Panc1 (cell line): Measurements from ENCODE around the gene IPO5. TPM values are rescaled to one million over a fixed set of nuclear protein-coding genes. Genes with fewer than 3 reads are reported as not detected.
"Not testable (repeated sequence)": the region's sequence is repeated elsewhere in the genome, so short reads cannot be mapped to it uniquely, and the experiment has no call there.

Source experiments
- ATAC-seq: fragments of 200-7000 bp; cut with Tn5 transposase; 2 replicates; pipeline ENCODE4 v1.9.1; 2020; ENCODE audit warnings: mild to moderate bottlenecking, moderate library complexity
- BruUV-seq: library from RNA; stranded (reverse); fragments of 400-500 nt; replicated peaks from 2 replicates; lab custom pipeline; 2021; lab: Mats Ljungman, UMichigan
- CTCF ChIA-PET: fragments of 300-600 bp; sonication (Branson Sonifier 250); formaldehyde crosslinking; loops from one replicate; lab custom pipeline; 2022; ENCODE audit warnings: antibody characterized with exemption; lab: Charles Lee
- POLR2A ChIA-PET: fragments of 300-600 bp; sonication (Branson Sonifier 250); formaldehyde crosslinking; loops from one replicate; lab custom pipeline; 2022; ENCODE audit warnings: antibody characterized with exemption; lab: Charles Lee
- DNase-seq: peaks from one replicate; pipeline ENCODE4 v3.0.0-alpha.2; 2010; ENCODE audit warnings: low read depth, low spot score
- H3K27ac ChIP-seq: 2 replicates; pipeline ENCODE4 v1.5.1; 2011; ENCODE audit warnings: mild to moderate bottlenecking, low read length, inconsistent platforms
- H3K27me3 ChIP-seq: fragments of 200-500 bp; sonication (Bioruptor generic); 2 replicates; pipeline ENCODE4 v1.6.0; 2014; ENCODE audit warnings: low read length, inconsistent platforms; ENCODE audit not compliant: control insufficient read depth, insufficient read depth
- H3K36me3 ChIP-seq: fragments of 200-500 bp; sonication (Bioruptor generic); 2 replicates; pipeline ENCODE4 v1.5.1; 2014; ENCODE audit warnings: inconsistent platforms, mild to moderate bottlenecking, low read length, moderate library complexity; ENCODE audit not compliant: control insufficient read depth, insufficient read depth
- H3K4me1 ChIP-seq: 2 replicates; pipeline ENCODE4 v1.5.1; 2011; ENCODE audit warnings: inconsistent platforms, mild to moderate bottlenecking, low read length, moderate library complexity; ENCODE audit not compliant: control insufficient read depth, insufficient read depth
- H3K4me3 ChIP-seq, 2 experiments: 2 replicates each; pipeline ENCODE4 v1.5.1; 2011 to 2012; ENCODE audit warnings: low read depth in 2 of 2, low read length in 2 of 2, mild to moderate bottlenecking in 2 of 2, inconsistent platforms in 1 of 2, moderate library complexity in 1 of 2
- H3K9me3 ChIP-seq: fragments of 200-500 bp; sonication (Bioruptor generic); 2 replicates; pipeline ENCODE4 v1.5.1; 2014; ENCODE audit warnings: low read depth, mild to moderate bottlenecking, inconsistent platforms, low read length, moderate library complexity; ENCODE audit not compliant: control insufficient read depth, insufficient read depth
- CTCF ChIP-seq: fragments of 450-650 bp; IDR thresholded peaks from 2 replicates; pipeline ENCODE4 v1.5.1; 2017; ENCODE audit warnings: mild to moderate bottlenecking
- POLR2AphosphoS5 ChIP-seq: IDR thresholded peaks from 2 replicates; pipeline ENCODE4 v1.6.1; 2012; ENCODE audit warnings: mild to moderate bottlenecking, low read depth, low read length, moderate library complexity
- REST ChIP-seq, 2 experiments: IDR thresholded peaks; 2 replicates each; pipeline ENCODE4 v1.6.1; 2011 to 2012; ENCODE audit warnings: low read depth in 2 of 2, control low read depth in 1 of 2, low read length in 1 of 2, mild to moderate bottlenecking in 1 of 2, moderate library complexity in 1 of 2; ENCODE audit not compliant: insufficient read depth in 1 of 2
- SIN3A ChIP-seq: IDR thresholded peaks from 2 replicates; pipeline ENCODE4 v1.6.1; 2012; ENCODE audit warnings: low read depth, mild to moderate bottlenecking, low read length, moderate library complexity, borderline replicate concordance; ENCODE audit not compliant: insufficient read depth
- TCF7L2 ChIP-seq: IDR thresholded peaks from 2 replicates; pipeline ENCODE4 v1.6.1; 2011; ENCODE audit warnings: mild to moderate bottlenecking, low read depth, low read length, inconsistent platforms
- in situ Hi-C: cut with HindIII; loops from 2 replicates; pipeline ENCODE4 v1.10.0; 2016; ENCODE audit warnings: low sequenced_read_pairs, low pct_unique_long_range_greater_than_20kb
- intact Hi-C: fragments of 100-400 bp; cut with micrococcal nuclease; formaldehyde crosslinking; loops from one replicate; pipeline ENCODE4 v1.10.0; 2022; ENCODE audit not compliant: unreplicated experiment
- total RNA-seq: library from RNA; stranded (reverse); gene quantifications from one replicate; pipeline ENCODE4 v1.2.1, GENCODE V29; 2021; ENCODE audit not compliant: unreplicated experiment

The IPO5 gene
- total RNA-seq, 1 experiment from 2014 or later = 122 TPM

- no peak for ATAC-seq
- Histone ChIP-seq H3K27ac (no peak overlapping the region), H3K9me3 (no peaks in the 10 kb centered on the region), H3K4me3 (no peak overlapping the region), H3K27me3 (no peaks in the 10 kb centered on the region), H3K36me3 (no peaks in the 10 kb centered on the region), H3K4me1 (no peaks in the 10 kb centered on the region)
- intact Hi-C loops = loop anchor here (10.0 kb wide), 1 partner anchor 399 kb away; no protein-coding TSS in a partner anchor
- no peak for TF ChIP-seq CTCF
- no peak for TF ChIP-seq REST (IDR thresholded peaks at IDR 0.05; ENCODE audit: insufficient read depth in 1 of 2, low read depth in 2 of 2, low read length in 1 of 2)
- no peak for TF ChIP-seq POLR2AphosphoS5
- no peak for TF ChIP-seq SIN3A
- no peak for TF ChIP-seq TCF7L2
- ChIA-PET POLR2A (no interaction called here), CTCF (no interaction called here)
- no peak for DNase-seq
- no TSS peak for BruUV-seq
- in situ Hi-C loops = no loop called here
Measured at GRCh38 chr13:98035373-98035772, 81.9 kb downstream of the IPO5 start.

- POLR2A ChIA-PET, CTCF ChIA-PET, H3K27ac ChIP-seq, H3K4me1 ChIP-seq, H3K9me3 ChIP-seq, ATAC-seq, H3K36me3 ChIP-seq, H3K27me3 ChIP-seq, DNase-seq, H3K4me3 ChIP-seq, BruUV-seq, in situ Hi-C loops: not testable (repeated sequence)
- intact Hi-C loops = loop anchor here (10.0 kb wide), 1 partner anchor 398 kb away; no protein-coding TSS in a partner anchor
Measured at GRCh38 chr13:98036564-98037302, 83.3 kb downstream of the IPO5 start.

- no peaks in the 10 kb centered on the region for H3K27me3 ChIP-seq
- ChIA-PET POLR2A (no interaction called here), CTCF (no interaction called here)
- no peak for DNase-seq
- ATAC-seq = no peak
- no peaks in the 10 kb centered on the region for H3K36me3 ChIP-seq
- no peaks in the 10 kb centered on the region for H3K4me1 ChIP-seq
- intact Hi-C loops = loop anchor here (10.0 kb wide), 1 partner anchor 396 kb away; no protein-coding TSS in a partner anchor
- no peaks in the 10 kb centered on the region for H3K9me3 ChIP-seq
- no TSS peak for BruUV-seq
- in situ Hi-C loops = no loop called here
- H3K4me3 ChIP-seq = no peak overlapping the region
- TF ChIP-seq REST (IDR thresholded peaks at IDR 0.05; ENCODE audit: insufficient read depth in 1 of 2, low read depth in 2 of 2, low read length in 1 of 2) = no peak
- no peak overlapping the region for H3K27ac ChIP-seq
Measured at GRCh38 chr13:98039261-98039660, 85.8 kb downstream of the IPO5 start.
